CD4-positive, alpha-beta T cell treated with Interleukin-10 for 1 hour (primary cell): Measurements from ENCODE around the gene KRTAP25-1.

Experiments
- DNase-seq: peaks from one replicate; pipeline ENCODE4 v3.0.0-alpha.2; 2020

KRTAP25-1 gene, protein sequence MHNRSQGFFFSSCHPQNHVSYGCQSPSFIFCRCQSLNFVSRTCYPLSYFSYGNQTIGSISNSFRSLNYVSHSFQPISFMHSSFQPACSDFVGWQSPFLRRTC

DNA sequence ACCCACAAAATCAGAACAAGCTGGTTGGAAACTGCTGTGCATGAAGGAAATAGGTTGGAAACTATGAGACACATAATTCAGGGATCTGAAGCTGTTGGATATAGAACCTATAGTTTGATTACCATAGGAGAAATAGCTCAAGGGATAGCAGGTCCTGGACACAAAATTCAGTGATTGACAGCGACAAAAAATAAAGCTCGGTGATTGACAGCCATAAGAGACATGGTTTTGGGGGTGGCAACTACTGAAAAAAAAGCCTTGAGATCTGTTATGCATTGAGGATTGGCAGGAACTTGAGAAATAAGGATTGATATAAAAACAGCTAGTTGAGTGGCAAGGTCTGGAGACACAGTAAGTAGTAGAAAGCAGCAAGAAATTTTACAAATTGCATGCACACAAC lies at the start of gene KRTAP25-1:
TSS of gene KRTAP25-1 (minus strand) at position 300 of the 400 bp plus-strand sequence. CDS start at position 276, 24 bp downstream.
- no peak for DNase-seq

DNA sequence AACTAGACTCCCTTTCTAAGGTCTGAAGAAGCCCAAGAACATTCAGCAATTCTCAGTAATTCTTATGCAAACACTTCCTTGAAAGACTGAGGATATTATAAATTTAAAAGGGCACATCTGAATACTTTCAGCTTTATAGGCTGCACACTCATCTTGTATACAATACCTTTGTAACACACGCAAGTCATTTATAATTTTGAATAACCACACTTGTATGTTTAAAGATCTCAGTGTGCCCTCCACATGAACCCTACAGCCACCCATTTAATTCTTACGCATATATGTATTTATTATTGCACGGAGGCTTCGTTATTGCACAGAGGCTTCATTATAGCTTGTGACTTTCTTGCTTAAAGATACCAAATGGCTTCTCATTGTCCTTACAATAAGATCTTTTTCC lies 49.4 kb upstream of the KRTAP25-1 start:
- DNase-seq, result no peak

DNA sequence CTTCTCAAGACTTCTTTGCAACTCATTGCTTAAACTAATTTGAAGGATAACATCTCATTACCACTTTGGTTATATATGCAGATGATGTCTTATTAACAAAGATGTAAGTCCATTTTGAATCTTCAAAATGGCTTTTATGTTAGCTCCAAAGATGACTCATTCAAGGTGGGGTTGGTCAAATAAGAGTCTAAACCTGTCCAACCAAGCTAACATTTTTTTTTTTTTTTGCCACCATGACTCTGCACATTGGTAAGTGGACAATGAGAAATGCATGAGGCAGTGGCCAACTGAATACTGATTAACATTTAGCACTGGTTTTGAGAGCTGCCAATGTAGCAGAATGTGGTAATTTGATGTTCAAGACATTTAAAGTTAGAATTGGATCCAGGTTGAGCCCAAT lies 48.5 kb upstream of the KRTAP25-1 start:
- DNase-seq, result no peak

DNA sequence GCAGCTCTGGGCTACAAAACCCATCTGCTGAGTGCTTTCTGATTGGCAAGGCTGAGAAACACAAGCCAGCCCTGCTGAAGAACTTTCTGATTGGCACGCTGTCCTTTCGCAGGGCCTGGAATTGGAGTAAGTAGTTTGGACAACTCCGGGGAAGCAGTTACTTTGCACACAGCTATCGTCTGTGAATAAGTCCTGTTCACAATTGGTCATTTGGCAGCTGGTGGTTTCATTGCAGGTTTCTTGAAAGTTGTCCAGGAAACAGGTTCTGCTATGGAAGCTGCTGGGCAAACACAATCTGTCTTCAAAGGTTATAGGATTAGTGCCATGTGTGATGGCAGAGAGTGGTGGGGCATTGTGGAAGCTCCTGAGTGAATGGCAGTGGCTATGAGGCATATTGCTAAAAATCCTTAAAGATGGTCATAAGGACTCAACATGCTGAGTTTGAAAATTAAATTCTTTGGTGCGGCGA lies 48.0 kb upstream of the KRTAP25-1 start, which contains the start of gene KRTAP27-1:
TSS of gene KRTAP27-1 (minus strand) at position 419 of the 469 bp plus-strand sequence. CDS start at position 393, 26 bp downstream.
- DNase-seq, result no peak

DNA sequence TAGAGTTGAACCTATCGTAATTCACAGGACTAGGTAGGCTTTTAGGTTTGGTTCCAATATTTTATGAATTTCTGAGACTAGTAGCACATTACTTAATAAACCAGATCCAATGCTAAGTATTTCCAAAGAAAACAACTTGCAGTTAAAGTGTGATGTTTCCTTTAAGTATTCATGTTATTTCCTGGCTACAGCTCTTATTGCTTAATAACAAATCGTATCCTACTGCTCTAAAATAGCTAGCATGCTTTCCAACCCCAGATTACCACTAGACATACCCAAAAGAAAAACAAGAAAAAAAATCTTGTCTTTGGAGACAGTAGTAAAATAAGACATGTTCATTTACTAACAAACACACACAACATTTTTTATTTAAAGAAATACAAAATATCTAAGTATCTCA lies 47.3 kb upstream of the KRTAP25-1 start:
- no peak for DNase-seq

DNA sequence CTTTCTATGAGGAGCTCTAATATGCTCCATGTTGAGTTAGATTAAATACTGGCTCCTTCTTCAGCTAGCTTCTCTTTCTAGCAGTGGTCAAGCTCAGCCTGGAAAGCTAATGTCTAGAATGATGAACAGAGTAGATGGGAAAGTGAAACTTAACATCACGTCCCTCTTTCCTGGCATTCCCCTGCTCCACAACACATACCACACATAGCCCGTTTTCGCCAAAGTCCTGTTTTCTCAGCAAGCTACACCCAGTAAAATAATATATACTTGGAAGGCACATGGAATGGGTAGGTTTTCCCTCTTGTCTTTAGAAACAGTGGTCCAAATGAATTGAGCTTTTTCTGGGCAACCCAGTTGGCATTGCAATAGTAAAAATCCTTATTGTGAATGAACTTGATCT lies 44.4 kb upstream of the KRTAP25-1 start:
- no peak for DNase-seq

DNA sequence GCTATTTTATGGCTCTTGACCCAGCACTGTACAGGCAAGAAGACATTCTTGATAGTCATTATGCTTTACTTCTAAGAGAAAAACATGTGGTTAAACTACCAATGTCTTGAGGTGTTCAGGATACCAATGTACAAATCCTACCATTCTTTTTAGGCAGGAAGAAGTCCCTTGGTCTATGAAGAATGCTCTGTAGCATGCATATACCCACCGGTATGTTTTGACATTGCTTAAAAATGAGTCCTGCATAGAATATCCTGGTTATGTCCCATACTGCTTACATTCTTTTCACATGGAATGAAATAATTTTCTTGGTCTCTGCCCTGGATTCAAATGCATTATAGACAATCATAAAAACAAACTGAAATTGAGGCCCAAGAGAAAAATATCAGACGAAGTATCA lies 43.4 kb upstream of the KRTAP25-1 start:
- no peak for DNase-seq

DNA sequence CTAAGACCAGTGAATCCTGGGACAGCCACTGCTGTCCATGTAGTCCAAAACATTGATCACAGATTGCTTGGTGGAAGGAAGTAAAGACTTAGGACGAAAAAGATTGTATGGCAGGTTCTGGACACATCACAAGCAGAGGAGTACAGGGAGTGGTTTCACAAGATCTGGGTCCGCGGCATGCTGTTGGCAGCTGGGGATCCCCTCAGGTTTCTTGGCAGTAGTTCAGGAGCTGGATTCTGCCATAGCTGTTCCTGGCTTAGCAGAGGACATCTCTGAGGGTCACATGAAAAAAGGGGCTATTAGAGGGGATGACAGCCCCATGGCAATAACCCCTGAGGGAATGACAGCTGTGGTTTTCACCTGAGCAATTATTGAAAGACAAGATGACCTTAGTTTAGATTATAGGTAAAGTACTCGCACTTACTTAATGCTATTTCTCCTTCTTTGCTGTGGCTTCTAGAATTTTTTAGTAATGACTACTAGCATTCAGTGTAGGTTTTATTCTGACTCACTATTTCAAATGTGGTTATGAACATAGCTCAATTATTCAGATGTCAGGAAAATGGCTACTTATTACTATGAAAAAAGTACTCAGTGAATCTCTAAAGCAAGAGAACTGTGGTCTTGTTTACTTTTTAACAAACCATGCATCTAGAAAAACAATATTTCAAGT lies 40.0 kb upstream of the KRTAP25-1 start:
- no peak for DNase-seq

DNA sequence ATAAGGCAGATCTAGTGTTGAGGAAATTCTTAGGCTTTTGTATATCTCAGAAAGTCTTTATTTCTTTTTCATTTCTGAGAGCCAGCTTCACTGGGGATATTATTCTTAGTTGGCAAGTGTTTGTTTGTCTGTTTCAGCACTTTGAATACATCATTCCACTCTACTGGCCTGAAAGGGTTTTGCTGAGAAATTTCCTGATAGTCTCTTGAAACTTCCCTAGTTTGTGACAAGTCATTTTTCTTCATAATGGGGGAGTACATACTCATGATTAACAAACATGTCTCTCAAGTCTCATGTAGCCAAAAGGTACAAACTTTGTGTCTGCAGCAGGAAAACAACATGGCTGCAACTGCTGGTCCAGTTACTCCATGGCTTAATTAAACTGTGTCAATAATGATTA lies 37.1 kb upstream of the KRTAP25-1 start:
- no peak for DNase-seq

DNA sequence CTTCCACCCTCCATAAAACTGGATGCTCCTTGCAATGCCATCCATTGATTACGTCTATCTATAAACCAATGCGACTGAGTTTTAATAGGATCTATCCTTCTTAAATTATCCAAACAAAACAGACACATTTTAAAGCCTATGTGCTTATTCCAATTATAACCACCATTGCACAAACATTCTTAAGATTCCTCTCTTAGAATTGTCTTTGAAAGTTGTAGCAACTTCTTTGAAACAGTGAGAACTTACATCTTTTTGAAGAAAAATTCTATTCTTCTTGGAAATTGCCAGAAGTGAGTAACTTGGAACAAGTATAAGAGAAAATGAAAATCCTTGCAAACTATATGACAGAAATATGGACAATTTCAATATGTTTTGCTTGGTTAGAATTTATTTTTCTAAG lies 30.9 kb upstream of the KRTAP25-1 start, which contains the start of gene KRTAP26-1:
TSS of gene KRTAP26-1 (minus strand) at position 101 of the 400 bp plus-strand sequence. CDS start 280 bp downstream, outside the sequence.
- no peak for DNase-seq

DNA sequence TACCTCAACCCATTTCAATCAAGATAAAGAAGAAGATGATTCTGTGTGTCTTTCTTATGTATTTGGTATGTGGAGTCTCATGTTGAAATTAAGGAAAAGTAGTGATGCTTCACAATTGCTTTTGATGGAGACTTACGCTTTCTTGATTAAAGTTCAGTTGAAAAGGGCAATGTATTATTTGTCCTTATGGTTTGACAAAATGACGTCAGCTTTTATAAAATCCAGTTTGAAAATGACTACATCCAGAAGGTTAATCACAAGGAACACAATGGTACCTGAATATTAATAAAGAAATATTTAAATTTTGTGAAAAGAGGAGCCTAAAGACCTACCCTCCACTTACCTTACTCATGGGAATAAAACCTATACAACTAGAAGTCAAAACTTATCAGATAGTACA lies 26.4 kb upstream of the KRTAP25-1 start:
- no peak for DNase-seq

DNA sequence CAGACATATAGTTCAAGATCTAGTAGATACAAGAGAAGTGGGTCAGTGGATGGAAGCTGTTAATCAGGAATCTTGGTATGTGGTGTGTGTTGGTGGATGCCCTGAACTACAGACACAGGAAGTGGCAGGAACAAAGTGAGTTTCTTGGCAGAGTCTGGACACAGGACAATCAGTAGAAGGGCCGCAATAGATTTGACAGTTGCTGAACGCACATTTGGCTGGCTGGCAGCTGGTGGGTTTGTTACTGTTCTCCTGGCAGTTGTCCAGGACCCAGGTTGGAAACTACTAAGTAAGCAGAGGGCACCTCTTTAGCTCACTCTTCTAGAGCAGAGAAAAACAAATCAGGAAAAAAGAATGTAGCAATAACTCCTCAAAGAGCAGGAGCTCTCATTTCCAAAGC lies 17.6 kb upstream of the KRTAP25-1 start:
- no peak for DNase-seq

DNA sequence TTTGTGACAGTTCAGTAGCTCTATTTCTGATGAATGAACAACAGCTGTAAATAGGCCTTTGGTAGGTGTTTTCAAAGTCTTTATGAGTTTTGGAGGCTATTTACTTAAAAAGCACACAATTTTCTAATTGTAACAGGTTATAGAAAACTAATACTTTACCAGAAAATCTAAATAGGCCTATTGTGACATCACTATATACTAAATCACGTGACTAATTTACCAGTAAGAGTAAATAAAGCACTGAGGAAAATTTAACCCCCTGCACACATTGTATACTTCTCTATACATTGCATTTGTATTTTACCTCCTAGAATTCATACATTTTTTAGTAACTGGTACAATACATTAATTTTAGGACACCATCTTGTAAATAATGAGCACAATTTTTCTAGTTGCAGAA lies 15.8 kb upstream of the KRTAP25-1 start:
- DNase-seq, result no peak

DNA sequence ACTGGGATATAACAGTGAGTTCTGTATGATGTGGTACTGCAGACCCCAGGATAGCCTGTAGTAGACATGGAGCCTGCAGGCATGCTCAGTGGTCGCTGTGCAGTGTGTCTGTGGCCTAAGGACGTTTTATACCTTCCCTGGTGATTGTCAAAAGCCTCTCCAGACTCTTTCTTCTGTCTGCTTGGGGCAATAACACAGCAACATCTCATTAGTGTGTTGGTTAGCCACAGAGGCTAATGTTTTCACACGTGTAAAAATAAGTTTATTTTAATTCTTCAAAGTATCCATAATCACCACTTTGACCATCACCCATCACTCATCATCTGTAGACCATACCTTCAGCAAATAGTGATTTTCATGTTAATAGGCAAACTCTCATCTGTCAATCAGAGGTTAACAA lies 6.5 kb downstream of the KRTAP25-1 start, which contains the start of gene KRTAP24-1:
TSS of gene KRTAP24-1 (minus strand) at position 101 of the 400 bp plus-strand sequence. CDS start at position 83, 18 bp downstream.
- no peak for DNase-seq

DNA sequence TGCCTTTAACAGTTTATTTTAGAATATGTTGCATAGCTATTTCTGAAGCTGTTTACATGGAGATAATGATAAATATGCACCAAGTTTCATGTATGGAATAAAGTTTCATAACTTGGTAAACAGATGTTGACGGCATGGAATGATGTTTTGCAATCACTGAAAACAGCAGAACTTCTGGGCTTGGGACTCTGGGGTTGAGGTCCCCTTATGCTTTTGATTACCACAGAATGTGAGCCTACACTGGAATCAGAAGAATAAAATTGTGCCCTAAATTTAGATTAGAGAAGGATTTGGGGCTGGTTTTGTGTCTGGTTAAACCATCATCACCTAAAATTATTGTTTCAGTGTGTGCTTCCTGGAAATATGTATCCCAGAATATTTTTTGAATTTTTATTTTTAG lies 17.7 kb downstream of the KRTAP25-1 start:
- DNase-seq, result no peak

DNA sequence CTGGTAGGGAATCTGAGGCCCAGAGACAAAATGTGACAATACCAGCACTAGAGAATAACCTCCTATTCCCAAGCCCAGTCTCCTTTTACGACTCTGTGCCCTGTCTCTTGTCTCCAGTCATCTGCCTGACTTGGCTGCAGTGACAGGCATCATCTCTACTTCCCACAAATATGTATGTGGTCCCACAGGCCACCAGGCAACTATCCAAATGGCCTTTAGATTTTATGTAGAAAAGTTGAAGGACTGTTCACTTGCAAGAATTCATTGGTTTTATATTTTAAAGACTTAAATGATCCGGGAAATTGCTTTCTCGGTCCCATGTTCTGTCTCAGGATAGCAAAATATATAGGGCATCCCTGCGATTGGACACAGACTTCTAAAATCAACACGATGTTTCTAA lies 18.2 kb downstream of the KRTAP25-1 start:
- DNase-seq, result no peak

DNA sequence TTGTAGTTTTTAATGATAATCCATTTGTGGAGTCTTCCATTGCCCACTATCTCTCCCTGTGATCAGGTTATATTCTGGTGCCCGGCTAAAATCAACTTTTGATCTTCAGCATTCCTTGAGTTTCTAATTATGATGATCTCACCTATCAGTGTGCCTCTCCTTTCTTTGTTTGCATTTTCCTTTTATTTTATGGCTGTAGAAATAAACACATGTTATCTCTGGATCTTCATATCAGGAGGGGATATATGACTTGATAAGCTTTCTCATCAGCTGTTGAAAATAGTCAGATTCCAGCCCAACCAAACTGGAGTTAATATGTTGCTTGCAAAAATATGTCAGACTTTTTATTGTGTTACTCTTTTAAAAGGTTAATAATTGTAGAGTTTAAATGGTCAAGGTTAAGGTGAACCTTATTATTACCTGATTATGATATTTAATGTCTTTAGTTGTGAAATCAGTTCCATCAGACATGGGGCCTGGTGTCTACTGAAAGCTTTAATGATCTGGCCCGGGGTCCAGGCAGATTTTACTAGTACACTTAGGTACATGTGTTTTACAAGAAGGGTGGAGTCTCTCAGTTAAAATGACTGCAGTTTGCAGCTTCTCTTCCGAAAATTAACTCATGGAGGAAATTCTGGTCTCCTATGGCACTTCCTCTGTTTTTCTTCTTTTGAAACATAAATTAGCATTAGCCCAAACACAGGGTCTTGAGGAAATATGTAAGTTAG lies 19.3 kb downstream of the KRTAP25-1 start:
- DNase-seq, result no peak

DNA sequence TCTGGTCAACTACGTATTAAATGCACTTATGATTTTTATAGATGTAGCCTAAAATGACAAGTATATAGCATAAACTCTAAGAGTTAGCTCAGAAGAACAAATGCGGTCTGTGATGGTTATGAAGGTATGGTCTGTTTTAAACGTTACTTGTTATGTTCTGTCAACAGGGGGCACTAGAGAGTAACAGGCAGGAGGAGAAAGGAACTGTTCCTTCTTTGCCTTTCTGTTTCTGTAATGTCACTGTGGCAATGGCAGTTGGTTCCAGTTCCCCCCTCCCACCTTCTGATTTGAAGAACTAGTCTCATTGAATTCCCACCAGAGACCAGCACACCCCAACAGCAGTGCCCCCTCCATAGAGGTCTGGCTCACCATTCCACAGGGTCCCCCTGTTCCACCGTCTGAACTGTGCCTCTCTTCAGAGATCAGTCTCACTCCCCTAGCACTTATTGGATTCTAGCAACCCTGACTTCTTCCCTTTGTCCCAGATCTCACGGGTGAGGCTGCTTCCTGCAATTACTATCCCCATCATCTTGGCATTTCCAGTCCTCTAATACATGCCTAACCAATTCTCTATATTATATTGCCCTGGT lies 20.6 kb downstream of the KRTAP25-1 start:
- no peak for DNase-seq

DNA sequence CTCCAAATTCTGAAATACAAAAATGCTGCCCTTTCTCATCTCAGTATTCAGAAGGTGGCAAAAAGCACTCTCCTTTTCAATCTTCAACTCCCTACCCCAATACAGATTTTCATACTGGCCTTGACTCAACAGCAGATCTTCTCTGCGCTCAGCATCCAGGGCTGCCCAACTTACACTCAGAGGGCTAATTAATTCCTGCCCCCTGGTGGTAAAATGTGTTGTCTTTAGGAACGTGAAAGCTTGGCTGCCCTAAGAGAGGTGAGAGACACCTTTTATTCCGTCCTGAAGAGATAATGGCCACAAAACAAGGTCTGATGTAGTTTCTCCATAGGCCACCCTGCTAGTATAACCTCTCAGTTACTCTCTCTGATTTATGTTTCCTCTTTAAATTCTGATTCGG lies 31.5 kb downstream of the KRTAP25-1 start:
- DNase-seq, result no peak

DNA sequence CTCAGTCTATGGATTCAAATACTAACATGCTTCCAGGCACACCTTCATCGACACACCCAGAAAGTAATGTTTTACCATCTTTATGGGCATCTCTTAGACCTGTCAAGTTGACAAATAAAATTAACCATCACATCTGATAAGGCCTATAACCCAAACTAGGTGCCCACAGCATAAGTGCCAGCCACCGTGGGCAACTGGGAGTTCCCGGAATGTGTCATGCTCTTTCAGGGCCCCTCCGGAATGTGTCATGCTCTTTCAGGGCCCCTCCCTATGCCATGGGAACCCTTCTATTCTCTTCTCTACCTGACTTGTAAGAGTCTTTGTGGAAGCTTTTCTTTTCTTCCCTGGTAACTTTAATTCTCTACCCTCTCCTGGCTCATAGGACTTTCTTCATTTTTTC lies 33.2 kb downstream of the KRTAP25-1 start:
- DNase-seq, result no peak

DNA sequence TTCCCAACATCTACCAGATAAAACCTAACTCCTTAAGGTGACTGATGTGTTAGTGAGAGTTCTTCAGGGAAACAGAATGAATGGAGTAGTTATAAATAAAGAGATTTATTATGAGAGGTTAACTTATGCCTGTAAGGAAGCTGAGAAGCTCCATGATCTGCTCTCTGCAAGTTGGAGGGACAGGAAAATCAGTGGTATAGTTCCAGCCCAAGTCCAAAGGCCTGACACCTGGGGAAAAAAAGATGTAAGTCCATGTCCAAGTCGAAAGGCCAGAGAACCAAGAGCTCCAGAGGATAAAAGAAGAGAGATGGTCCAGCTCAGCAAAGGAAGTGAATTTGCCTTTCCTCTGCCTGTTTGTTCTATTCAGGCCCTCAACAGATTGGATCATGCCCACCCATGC lies 33.6 kb downstream of the KRTAP25-1 start:
- no peak for DNase-seq

DNA sequence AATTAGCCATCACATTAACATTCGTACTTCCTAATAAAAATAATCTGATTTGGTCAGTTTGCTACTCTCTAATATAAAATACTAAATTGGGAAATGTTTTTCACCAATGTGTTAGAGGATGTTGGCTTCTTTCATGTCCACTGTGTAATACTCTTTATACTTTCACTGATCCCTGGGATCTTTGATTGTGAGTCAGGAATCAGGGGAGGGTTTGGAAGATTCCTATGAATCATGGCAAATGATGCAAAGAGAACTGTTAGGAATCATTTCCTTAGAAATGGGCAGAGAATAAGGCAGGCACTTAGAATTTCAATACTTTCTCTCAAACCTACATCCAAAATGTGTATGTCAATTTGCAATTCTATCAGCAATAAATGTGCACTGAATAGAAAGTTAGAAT lies 37.5 kb downstream of the KRTAP25-1 start:
- no peak for DNase-seq

DNA sequence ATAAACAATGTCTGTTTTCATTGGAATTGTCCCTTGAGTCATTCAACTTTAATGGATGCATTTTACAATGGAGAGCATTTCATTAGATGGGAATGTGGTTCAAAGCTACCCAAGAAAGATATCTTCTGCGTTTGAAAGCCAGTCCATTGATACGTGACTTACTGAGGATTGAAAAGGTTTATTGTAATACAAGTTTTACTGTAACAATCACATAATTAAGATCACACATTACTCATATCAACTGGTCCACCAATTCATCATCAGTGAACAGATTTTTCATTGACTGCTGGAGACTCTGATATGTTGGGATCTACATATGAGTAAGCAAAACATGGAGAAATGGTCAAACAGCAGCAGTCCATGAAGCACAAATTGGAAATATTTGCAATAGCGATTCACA lies 39.4 kb downstream of the KRTAP25-1 start:
- DNase-seq, result no peak

DNA sequence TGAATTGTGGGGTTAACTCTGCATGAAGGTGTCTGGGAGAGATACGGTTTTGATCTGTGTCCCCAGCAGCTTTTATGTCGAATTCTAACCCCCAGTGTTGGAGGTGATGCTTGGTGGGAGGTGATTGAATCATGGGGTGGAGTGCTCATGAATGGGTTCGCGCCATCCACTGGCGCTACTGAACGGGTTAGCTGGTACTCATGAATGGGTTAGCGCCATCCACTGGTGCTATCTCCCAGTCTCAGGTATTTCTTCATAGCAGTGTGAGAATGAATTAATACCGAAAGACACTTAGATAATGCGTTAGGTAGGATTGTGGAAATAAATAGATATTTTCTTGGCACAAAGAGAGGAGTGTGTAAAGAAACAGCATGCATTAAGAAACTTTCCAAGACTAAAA lies 40.5 kb downstream of the KRTAP25-1 start:
- no peak for DNase-seq
